Measurements from ENCODE around the gene TAX1BP3. TPM values are rescaled to one million over a fixed set of nuclear protein-coding genes. Genes with fewer than 3 reads are reported as not detected.

The TAX1BP3 gene
- polyA plus RNA-seq, 3 donors: 29.6 to 71.8 (median 70.9) TPM

DNA sequence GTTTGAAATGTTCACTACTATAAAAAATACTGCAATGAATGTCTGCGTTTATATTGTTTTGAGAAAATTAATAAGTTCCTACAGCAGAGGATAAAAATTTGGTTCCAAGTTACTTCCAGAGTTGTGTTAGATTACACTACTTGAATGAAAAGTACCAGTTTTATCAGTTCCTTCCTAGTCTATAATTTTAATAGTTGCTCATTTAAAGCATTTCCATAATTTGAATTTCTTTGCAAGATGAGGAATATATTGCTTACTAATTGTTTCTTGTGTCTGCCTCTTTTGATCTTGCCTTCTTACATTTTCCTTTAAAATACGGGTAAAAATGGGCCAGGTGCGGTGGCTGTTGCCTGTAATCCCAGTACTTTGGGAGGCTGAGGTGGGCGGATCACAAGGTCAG is 4.2 kb upstream of the TAX1BP3 start:
- Mint-ChIP-seq H3K27ac (no peak overlapping the region), H3K4me3 (no peak overlapping the region)
- no peak overlapping the region for H3K27ac ChIP-seq (ENCODE audit: low read depth in 1 of 2, low read length in 2 of 2)

DNA sequence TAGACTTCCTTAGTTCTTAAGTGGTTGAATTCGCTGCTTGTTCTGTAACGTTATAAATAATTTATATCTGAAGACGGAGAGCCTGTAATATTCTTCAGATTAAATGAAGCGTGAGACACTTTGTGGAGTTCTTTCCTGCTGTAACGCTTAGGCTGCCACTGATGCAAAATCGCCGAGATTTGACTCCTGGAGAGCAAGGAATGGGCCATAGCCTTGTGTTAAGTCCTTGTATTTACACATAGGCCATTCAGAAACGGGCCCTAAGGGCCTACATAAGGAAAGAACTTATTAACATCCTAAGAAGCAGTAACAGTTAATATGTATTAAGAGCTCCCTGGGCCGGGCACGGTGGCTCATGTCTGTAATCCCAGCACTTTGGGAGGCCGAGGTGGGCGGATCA is 1.2 kb upstream of the TAX1BP3 start:
- Histone ChIP-seq H3K27ac (ENCODE audit: low read depth in 1 of 2, low read length in 2 of 2) (peak overlapping the region in 1 of 2 donors; percentile 86), H3K79me2 (ENCODE audit: insufficient read depth, low read length) (peaks cover 21% of the 10 kb centered on the region), H3K4me2 (replicated peaks; ENCODE audit: extremely low read depth, low read length, poor library complexity, severe bottlenecking) (peak overlapping the region; percentile 88), H3K36me3 (replicated peaks in 1 of 2; ENCODE audit: control insufficient read depth in 1 of 2, insufficient read depth in 2 of 2, low read length in 2 of 2) (peaks cover 0 to 8% of the 10 kb centered on the region in 2 donors), H3K4me1 (ENCODE audit: control insufficient read depth in 1 of 2, insufficient read depth in 2 of 2, low read length in 2 of 2) (peaks cover 16 to 23% of the 10 kb centered on the region in 2 donors), H3K27me3 (ENCODE audit: control insufficient read depth in 2 of 2, insufficient read depth in 2 of 2, low read length in 2 of 2) (no peaks in the 10 kb centered on the region), H3K9me3 (replicated peaks in 1 of 2; ENCODE audit: control insufficient read depth in 1 of 2, insufficient read depth in 1 of 2, low read length in 2 of 2) (no peaks in the 10 kb centered on the region), H3K9ac (ENCODE audit: insufficient read depth, low read length, poor library complexity, severe bottlenecking) (peak overlapping the region; percentile 90), H2AFZ (ENCODE audit: insufficient read depth, low read depth, low read length, poor library complexity, severe bottlenecking) (peak overlapping the region; percentile 94), H3K4me3 (replicated peaks in 1 of 3; ENCODE audit: low read depth in 2 of 3, low read length in 3 of 3) (peak overlapping the region; percentile 74 to 99 (median 94)), H4K20me1 (ENCODE audit: insufficient read depth, low read length) (peaks cover 27% of the 10 kb centered on the region)
- peaks cover 21% of the 10 kb centered on the region for H3K4me1 Mint-ChIP-seq
- H3K27me3 Mint-ChIP-seq (ENCODE audit: low read depth in 3 of 3): peaks cover 0 to 5% (median 0%) of the 10 kb centered on the region in 3 donors
- no peak for DNase-seq
- H3K36me3 Mint-ChIP-seq: peaks cover 11 to 12% of the 10 kb centered on the region in 2 donors
- 81% methylated on average over 6 of the region's 12 CpGs for WGBS (ENCODE audit: insufficient coverage)
- intact Hi-C loops (cut with micrococcal nuclease): loop anchor here in 1 of 2 donors (2.0 kb wide), 1 partner anchor 33 kb away; the partner anchor contains the start of genes CTNS and SHPK
- H3K4me3 Mint-ChIP-seq: peak overlapping the region; percentile 86 to 96
- H3K27ac Mint-ChIP-seq: peak overlapping the region in 6 of 7 donors; percentile 73 to 94 (median 89)
- TF ChIP-seq, protein P1, sequence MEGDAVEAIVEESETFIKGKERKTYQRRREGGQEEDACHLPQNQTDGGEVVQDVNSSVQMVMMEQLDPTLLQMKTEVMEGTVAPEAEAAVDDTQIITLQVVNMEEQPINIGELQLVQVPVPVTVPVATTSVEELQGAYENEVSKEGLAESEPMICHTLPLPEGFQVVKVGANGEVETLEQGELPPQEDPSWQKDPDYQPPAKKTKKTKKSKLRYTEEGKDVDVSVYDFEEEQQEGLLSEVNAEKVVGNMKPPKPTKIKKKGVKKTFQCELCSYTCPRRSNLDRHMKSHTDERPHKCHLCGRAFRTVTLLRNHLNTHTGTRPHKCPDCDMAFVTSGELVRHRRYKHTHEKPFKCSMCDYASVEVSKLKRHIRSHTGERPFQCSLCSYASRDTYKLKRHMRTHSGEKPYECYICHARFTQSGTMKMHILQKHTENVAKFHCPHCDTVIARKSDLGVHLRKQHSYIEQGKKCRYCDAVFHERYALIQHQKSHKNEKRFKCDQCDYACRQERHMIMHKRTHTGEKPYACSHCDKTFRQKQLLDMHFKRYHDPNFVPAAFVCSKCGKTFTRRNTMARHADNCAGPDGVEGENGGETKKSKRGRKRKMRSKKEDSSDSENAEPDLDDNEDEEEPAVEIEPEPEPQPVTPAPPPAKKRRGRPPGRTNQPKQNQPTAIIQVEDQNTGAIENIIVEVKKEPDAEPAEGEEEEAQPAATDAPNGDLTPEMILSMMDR (IDR thresholded peaks at IDR 0.05): no peak
- no peaks in the 10 kb centered on the region for H3K9me3 Mint-ChIP-seq

More for the DNA sequence above, 4.2 kb upstream of the TAX1BP3 start:
- H2AFZ ChIP-seq (ENCODE audit: insufficient read depth, low read depth, low read length, poor library complexity, severe bottlenecking): no peak overlapping the region
- H3K9me3 ChIP-seq (replicated peaks in 1 of 2; ENCODE audit: control insufficient read depth in 1 of 2, insufficient read depth in 1 of 2, low read length in 2 of 2): no peaks in the 10 kb centered on the region
- Mint-ChIP-seq H3K27me3 (ENCODE audit: low read depth in 3 of 3) (peaks cover 1 to 3% (median 2%) of the 10 kb centered on the region in 3 donors), H3K36me3 (peaks cover 6 to 11% of the 10 kb centered on the region in 2 donors), H3K4me1 (peaks cover 12% of the 10 kb centered on the region), H3K9me3 (no peaks in the 10 kb centered on the region)
- DNase-seq: no peak
- TF ChIP-seq, protein P1 (IDR thresholded peaks at IDR 0.05): no peak
- H3K9ac ChIP-seq (ENCODE audit: insufficient read depth, low read length, poor library complexity, severe bottlenecking): no peak overlapping the region
- H3K79me2 ChIP-seq (ENCODE audit: insufficient read depth, low read length): peaks cover 21% of the 10 kb centered on the region
- H3K4me2 ChIP-seq (replicated peaks; ENCODE audit: extremely low read depth, low read length, poor library complexity, severe bottlenecking): no peak overlapping the region
- peaks cover 20% of the 10 kb centered on the region for H4K20me1 ChIP-seq (ENCODE audit: insufficient read depth, low read length)
- peaks cover 13 to 18% of the 10 kb centered on the region in 2 donors for H3K4me1 ChIP-seq (ENCODE audit: control insufficient read depth in 1 of 2, insufficient read depth in 2 of 2, low read length in 2 of 2)
- no peak overlapping the region for H3K4me3 ChIP-seq (replicated peaks in 1 of 3; ENCODE audit: low read depth in 2 of 3, low read length in 3 of 3)
- WGBS (ENCODE audit: insufficient coverage): 100% methylated on average over 1 of the region's 4 CpGs
- no peaks in the 10 kb centered on the region for H3K27me3 ChIP-seq (ENCODE audit: control insufficient read depth in 2 of 2, insufficient read depth in 2 of 2, low read length in 2 of 2)
- intact Hi-C loops (cut with micrococcal nuclease): no loop called here
- peaks cover 0 to 6% of the 10 kb centered on the region in 2 donors for H3K36me3 ChIP-seq (replicated peaks in 1 of 2; ENCODE audit: control insufficient read depth in 1 of 2, insufficient read depth in 2 of 2, low read length in 2 of 2)
